HS-27A (cell line): Measurements from ENCODE around the gene MMD2.

ENCODE experiments used
- DNase-seq: peaks from one replicate; pipeline ENCODE4 v3.0.0-alpha.2; 2012; ENCODE audit warnings: low read depth, missing footprints

The MMD2 gene

GRCh38 chr7:4957847-4958476 lies 1.0 kb downstream of the MMD2 start:
- no peak for DNase-seq

- DNase-seq: no peak
These were observed 6.9 kb downstream of the MMD2 start for GRCh38 chr7:4951903-4952636.

GRCh38 chr7:4951304-4951703 lies 7.7 kb downstream of the MMD2 start:
- DNase-seq: no peak

- no peak for DNase-seq
These were observed 10.6 kb downstream of the MMD2 start for GRCh38 chr7:4948402-4948801.

- no peak for DNase-seq
These were observed 13.0 kb downstream of the MMD2 start for GRCh38 chr7:4945949-4946348.

GRCh38 chr7:4944939-4945338 lies 14.0 kb downstream of the MMD2 start:
- DNase-seq: no peak

GRCh38 chr7:4943297-4943696 lies 15.7 kb downstream of the MMD2 start:
- no peak for DNase-seq

GRCh38 chr7:4939971-4940728 lies 18.8 kb downstream of the MMD2 start:
- DNase-seq: no peak

- DNase-seq: no peak
These were observed 21.6 kb downstream of the MMD2 start for GRCh38 chr7:4937411-4937810.

- DNase-seq: no peak
These were observed 24.5 kb downstream of the MMD2 start for GRCh38 chr7:4934419-4935025.

- DNase-seq: no peak
These were observed 27.0 kb downstream of the MMD2 start for GRCh38 chr7:4931943-4932342.

GRCh38 chr7:4929005-4929404 lies 30.0 kb downstream of the MMD2 start:
- DNase-seq: no peak

GRCh38 chr7:4928445-4928844 lies 30.5 kb downstream of the MMD2 start:
- DNase-seq: no peak

GRCh38 chr7:4919969-4920766 lies 38.8 kb downstream of the MMD2 start:
- DNase-seq: no peak

- DNase-seq: no peak
These were observed 42.9 kb downstream of the MMD2 start for GRCh38 chr7:4916113-4916512.

GRCh38 chr7:4911111-4911828 lies 47.7 kb downstream of the MMD2 start:
- DNase-seq: no peak

GRCh38 chr7:4906682-4907081 lies 52.3 kb downstream of the MMD2 start:
- DNase-seq: no peak

GRCh38 chr7:4905171-4905570 lies 53.8 kb downstream of the MMD2 start:
- no peak for DNase-seq

GRCh38 chr7:4904346-4904745 lies 54.6 kb downstream of the MMD2 start:
- DNase-seq: no peak

- no peak for DNase-seq
These were observed 63.2 kb downstream of the MMD2 start for GRCh38 chr7:4895766-4896165.

- DNase-seq: no peak
These were observed 64.5 kb downstream of the MMD2 start for GRCh38 chr7:4894482-4894881.
